Activated naive CD8-positive, alpha-beta T cell treated with anti-CD3 and anti-CD28 coated beads, Interleukin-2, amount 50 U/mL, for 16 hours (primary cell): ENCODE data around the gene SEL1L2.

Experiments used
- DNase-seq: peaks from one replicate; pipeline ENCODE4 v3.0.0-alpha.2; 2020; ENCODE audit warnings: low read depth, low spot score

SEL1L2 gene

DNA sequence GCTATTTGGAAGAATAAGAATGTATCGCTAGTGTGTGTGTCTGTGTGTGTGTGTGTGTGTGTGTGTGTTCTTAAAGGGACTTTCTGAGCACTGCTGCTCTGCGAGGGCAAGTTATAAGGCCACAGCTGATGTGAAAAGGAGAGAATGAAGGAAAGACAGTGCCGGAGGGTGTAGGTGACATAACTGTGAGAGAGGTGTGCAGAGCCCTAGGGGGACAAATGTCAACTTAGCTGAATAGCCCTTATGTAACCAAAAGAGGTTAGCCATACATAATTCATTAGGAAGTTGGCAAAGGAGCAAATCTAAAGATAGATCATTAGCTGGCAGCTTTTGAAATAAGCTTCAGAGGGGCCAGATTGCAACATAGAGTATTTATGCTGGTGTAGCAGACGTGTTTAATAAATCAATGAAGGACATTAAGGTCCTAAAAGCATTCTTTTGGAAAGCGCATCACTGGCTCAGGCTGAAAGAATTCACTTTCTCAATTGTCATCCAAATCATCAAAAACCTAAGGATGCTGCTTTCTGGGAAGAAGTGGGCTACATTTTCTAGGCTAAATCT, 124.5 kb downstream of the SEL1L2 start:
- DNase-seq = no peak

- DNase-seq = no peak
Measured at GRCh38 chr20:13865156-13865555, 125.3 kb downstream of the SEL1L2 start.

- no peak for DNase-seq
Measured at GRCh38 chr20:13863244-13863643, 127.2 kb downstream of the SEL1L2 start.

DNA sequence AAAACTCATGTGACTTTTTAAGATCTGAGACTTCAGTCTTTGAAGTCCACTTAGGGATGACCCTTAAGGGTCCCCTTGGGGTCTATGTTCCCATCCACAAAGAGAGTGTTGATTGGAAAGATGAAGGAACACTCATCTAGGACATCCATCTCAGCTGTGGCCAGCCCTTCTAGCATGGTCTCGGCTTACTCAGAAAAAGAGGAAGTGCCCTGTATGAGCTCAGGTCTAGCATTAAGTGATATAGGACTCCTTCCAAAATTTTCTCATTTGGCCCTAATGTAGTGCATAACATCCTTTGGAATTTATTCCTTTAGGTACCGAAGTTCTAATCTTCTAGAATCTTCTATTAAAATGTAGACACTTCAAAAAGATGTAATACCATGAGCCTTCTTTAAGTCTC, 128.2 kb downstream of the SEL1L2 start:
- DNase-seq = no peak

- DNase-seq = no peak
Measured at GRCh38 chr20:13858871-13859270, 131.5 kb downstream of the SEL1L2 start.

- no peak for DNase-seq
Measured at GRCh38 chr20:13858439-13858838, 132.0 kb downstream of the SEL1L2 start.

DNA sequence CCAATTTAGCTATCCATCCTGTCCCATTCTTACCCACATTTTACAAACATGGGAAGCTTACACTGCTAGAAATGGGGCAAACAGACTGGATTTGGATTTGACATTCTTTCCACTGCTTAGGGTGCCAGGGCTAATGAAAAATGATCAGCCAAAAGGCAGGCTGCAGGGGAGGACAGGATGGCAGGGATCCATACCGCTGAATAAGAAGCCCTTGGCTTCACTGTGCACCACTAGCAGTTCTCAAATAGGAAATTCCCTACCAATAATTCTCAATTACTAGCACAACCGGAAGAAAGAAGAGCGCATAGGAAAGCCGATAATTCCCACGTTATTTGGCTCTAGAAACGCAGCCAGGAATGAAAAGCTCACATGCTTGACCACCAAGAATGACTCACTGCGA, 132.5 kb downstream of the SEL1L2 start:
- DNase-seq = no peak

- no peak for DNase-seq
Measured at GRCh38 chr20:13857304-13857703, 133.1 kb downstream of the SEL1L2 start.

- no peak for DNase-seq
Measured at GRCh38 chr20:13856354-13856753, 134.1 kb downstream of the SEL1L2 start.

DNA sequence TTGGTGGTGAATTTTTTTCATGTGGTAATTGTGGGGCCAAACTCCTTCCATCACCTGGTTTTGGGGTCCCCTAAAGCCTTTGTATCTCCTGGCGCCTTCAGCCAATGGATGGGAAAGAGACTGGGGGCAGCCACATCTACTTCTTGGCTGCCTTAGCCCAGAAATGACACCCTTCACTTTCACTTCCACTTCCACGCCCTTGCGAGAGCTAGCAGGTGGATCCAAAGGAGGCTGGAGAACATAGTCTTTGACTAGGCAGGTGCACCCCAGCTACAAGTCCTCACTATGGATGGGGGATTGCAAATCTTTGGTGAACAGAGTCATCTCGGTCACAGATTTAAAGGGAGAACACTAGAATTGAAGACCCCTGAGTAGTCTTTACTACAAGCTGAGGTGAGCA, 134.8 kb downstream of the SEL1L2 start:
- DNase-seq = no peak

GRCh38 chr20:13852306-13852705, 138.1 kb downstream of the SEL1L2 start:
- DNase-seq = no peak

GRCh38 chr20:13851279-13851678, 139.1 kb downstream of the SEL1L2 start:
- DNase-seq = no peak

DNA sequence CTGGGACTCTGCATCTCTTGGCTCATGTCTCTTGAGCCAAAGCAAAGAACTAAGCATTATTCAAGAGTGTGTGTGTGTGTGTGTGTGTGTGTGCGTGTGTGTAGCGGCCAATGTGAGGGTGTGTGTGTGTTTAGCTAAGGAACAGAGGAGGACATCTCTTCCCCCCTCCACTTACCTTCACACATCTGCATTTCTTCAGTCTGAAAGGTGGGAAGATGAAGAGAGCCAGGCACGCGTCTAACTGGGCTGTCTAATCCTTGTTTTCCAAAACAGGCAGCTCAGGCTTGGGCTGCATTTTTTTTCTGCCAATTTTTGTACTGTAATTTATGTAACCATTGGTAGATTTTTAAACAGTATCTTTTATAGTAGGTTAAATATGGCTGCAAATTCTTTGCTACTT, 146.1 kb downstream of the SEL1L2 start:
- DNase-seq = no peak

- DNase-seq = no peak
Measured at GRCh38 chr20:13841206-13841605, 149.2 kb downstream of the SEL1L2 start.

DNA sequence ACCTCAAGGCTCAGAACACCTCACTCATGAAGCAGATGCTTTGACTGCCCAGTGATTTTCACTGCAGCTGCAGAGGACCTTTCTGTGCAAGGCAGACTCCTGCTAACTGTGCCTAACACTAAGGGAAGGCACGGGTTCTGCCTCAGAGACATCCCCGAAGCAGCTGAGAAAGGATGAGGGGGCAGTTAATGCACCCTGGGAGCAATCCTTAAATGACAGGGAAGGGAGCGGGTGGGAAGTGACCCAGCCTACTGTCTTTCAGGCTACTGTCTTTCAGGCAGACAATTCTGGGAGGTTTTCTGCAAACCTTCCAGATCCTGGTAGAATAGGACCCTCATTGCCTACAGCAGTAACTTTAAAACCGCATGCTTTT, 150.3 kb downstream of the SEL1L2 start:
- no peak for DNase-seq

DNA sequence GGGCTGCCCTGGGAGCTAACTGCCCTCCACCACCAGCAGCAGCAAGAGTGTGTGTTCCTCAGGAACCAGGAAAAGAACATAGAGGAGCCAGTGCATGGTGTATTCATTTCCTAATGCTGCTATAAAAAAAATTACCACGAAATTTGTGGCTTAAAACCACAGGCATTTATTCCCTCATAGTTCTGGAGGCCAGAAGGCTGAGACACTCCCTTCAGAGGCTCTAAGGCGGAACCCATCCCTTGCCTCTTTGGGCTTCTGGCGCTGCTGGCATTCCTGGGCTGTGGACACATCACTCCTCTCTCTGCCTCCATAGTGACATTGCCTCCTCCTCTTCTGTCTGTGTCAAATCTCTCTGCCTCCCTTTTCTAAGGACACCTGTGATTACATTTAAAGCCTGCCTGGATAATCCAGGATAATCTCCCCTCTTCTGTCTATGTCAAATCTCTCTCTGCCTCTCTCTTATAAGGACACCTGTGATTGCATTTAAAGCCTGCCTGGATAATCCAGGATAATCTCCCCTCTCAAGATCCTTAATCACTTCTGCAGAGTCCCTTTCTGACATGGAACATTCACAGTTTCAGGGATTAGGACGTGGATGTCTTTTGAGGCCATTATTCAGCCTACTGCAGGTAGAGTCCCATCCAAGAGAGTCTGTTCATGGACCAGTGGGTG, 150.9 kb downstream of the SEL1L2 start:
- no peak for DNase-seq

GRCh38 chr20:13838664-13839063, 151.8 kb downstream of the SEL1L2 start:
- DNase-seq = no peak

DNA sequence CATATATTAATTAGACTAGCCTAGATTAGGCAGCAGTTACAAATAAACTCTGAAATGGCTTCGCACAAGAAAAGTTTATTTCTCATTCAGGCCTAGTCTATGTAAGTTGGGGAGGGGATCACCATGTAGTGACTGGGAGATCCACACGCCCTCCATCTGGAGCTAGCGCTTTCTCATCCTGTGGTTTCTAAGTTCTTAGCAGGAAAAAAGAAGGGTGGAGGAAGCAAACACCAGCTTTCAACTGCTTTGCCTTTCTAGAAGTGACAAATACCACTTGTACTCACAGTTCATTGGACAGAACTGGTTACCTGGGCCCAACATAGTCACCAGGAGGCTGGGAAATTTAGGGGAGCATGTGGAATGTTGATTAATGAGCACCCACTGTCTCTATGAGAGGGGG, 158.9 kb downstream of the SEL1L2 start:
- DNase-seq = no peak

DNA sequence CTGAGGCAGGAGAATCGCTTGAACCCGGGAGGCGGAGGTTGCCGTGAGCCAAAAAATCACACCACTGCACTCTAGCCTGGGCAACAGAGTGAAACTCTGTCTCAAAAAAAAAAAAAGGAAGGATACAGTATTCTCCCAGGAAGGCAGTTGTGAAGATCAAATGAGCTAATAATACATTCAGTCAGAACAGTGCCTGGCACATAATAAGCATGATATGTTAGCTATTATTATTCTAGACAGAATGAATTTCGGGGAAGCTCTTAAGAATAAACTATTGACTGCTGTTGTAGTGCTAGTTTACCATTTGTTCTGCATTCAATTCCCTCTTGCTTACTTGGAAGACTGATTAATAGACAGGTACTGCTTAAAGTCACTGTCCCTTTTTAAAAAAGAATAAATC, 164.9 kb downstream of the SEL1L2 start:
- no peak for DNase-seq

DNA sequence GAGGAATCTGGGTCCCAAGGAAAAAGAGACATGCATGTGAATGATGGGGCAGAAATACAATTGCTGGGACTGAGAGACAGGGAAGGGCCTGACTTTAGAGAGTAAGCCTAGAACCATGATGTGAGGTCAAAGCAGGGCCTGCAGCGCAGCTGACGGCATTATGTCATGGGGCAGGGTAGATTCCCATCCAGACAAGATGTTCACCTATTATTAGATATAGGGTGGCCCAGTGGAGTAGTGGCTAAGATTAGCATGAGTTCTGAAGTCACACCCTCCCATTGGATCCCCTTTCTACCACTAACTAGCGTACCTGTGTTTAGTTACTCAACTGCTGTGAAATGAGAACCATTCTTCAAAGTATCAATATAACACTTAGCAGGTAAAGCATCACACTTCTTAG, 166.0 kb downstream of the SEL1L2 start:
- no peak for DNase-seq

DNA sequence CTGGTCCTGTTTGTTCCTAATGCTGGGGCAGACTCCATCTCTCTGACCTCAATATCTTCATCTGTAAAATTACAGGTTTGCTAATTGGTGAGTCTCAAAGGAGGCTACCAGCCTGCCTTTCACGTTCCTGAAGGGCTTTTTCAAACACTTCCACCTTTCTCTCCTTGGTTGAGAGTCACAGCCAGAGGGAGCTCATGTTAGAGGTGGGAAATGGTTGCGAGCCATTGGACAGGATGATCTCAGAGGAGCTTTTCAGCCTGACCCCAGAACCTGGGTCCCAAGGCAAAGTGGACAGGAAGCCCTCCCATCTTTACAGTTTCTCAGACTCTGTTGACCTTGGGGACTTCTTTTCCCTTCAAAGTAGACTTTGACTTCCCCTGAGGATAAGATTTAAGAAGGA, 168.0 kb downstream of the SEL1L2 start:
- DNase-seq = no peak

GRCh38 chr20:13821876-13822275, 168.5 kb downstream of the SEL1L2 start:
- DNase-seq = no peak

DNA sequence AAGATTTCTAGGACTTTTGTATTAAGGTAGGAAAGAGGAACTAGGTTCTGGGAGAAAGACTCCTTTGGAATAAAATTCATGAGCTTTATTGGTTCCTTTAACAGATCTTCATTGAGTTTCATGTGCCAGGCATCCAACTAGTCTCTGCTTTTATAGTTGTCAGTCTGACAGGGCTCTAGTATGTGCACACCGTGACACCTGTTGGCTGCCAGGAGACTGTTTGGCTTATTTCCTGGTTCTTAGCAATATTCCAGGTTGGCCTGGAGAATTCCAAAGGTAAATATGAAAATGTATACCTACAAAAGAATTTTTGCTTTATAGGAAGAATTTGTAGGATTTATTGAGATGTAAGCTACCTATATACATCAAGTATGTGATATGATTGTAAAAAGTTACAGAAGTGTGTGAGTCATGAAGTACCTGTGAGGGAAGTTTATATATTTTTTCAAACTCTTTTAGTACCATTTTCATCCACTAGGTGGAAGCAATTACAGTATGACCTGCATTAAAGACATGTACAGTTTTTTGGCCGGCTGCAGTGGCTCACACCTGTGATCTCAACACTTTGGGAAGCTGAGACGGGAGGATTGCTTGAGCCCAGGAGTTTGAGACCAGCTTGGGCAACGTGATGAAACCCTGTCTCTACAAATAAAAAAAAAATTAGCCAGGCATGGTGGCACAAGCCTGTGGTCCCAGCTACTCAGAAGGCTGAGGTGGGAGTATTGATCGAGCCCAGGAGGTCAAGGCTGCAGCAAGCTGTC, 170.3 kb downstream of the SEL1L2 start:
- no peak for DNase-seq
